NCI-H748 (cell line): ENCODE measurements around the gene MAGEA1.
"Not testable (repeated sequence)": the region's sequence is repeated elsewhere in the genome, so short reads cannot be mapped to it uniquely, and the experiment has no call there.

ENCODE experiments used
- DNase-seq: peaks from one replicate; lab custom pipeline; 2025; ENCODE audit not compliant: unreplicated experiment; lab: John Stamatoyannopoulos, UW

Gene MAGEA1, protein sequence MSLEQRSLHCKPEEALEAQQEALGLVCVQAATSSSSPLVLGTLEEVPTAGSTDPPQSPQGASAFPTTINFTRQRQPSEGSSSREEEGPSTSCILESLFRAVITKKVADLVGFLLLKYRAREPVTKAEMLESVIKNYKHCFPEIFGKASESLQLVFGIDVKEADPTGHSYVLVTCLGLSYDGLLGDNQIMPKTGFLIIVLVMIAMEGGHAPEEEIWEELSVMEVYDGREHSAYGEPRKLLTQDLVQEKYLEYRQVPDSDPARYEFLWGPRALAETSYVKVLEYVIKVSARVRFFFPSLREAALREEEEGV

DNA sequence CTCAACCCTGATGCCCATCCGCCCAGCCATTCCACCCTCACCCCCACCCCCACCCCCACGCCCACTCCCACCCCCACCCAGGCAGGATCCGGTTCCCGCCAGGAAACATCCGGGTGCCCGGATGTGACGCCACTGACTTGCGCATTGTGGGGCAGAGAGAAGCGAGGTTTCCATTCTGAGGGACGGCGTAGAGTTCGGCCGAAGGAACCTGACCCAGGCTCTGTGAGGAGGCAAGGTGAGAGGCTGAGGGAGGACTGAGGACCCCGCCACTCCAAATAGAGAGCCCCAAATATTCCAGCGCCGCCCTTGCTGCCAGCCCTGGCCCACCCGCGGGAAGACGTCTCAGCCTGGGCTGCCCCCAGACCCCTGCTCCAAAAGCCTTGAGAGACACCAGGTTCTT, at the start of gene MAGEA1:
MAGEA1 (plus strand) TSS at position 154 of the 400 bp plus-strand sequence. CDS start 3,106 bp downstream, outside the sequence.
- DNase-seq, result no peak

DNA sequence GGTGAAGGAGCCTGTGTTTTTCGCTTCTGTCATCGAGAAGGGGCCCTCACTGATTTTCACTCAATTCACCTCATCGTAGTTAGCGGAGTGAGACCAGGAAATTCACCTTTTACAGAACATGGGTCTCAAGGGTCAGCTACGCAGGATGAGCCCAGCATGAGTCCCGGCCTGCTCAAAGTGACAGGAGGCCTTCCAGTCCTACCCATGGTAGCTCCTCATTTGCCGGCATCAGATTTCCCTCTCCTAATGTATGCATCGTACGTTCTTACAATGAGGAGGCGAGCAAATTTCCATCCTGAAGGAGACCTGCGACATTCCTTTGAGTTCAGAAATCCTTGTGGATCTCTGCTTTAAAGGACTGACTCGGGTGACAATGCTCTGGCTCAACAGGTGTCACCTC, 46.2 kb upstream of the MAGEA1 start:
- DNase-seq, result not testable (repeated sequence)

DNA sequence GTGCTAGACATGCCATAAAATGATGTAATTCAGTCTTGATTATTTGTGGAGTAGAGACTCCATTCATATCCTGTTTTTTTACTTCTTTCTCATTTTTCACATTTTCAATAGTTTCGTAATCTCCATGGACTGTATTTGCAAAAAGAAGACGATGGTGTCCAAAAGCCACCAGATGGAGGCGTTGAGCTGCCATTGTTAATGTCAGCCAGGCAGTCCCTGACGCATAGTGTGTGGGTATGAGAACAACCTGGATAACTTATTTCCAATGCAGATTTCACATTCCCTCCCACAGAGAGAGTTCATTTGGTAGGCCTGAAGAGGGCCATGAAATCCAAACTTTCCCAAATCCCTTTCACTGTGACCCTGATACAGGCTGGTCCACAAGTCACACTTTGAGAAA, 40.0 kb upstream of the MAGEA1 start:
- DNase-seq, result not testable (repeated sequence)

DNA sequence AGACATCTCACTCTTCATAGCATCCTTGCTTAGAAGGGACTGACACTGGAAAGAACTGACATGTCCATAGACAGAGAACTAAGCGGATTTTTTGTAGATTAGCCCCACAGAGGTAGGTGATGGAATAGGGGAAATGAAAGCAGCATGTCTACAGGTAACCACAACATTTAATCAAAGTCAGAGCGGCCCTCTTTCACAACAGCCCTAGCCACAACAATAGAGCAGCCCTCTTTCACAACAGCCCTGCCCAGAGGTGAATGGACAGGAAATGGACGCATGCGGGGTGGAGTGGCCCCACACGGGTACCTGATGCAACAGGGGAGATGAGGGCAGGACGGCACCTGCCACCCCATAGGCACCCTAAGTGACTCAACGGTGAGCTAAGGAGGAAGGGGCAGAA, 32.8 kb upstream of the MAGEA1 start:
- DNase-seq, result not testable (repeated sequence)

DNA sequence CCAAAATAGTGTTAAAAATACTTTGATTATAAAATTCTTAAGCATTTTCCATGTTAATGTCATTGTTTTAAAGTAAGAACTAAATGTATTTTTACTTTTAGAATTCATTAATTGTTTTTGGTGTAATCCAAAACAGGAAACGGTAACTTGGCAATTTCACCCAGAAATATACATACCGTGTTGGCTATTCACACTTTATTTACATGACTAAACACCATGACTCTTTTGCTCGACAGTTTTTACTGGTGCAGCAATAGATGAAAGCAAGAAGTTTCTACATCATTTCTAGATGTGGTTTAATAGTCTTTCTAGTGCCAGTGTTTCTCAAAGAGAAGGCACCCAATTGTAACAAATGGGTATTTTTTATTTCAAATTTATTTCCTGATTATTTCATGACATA, 25.6 kb upstream of the MAGEA1 start:
- DNase-seq, result no peak

DNA sequence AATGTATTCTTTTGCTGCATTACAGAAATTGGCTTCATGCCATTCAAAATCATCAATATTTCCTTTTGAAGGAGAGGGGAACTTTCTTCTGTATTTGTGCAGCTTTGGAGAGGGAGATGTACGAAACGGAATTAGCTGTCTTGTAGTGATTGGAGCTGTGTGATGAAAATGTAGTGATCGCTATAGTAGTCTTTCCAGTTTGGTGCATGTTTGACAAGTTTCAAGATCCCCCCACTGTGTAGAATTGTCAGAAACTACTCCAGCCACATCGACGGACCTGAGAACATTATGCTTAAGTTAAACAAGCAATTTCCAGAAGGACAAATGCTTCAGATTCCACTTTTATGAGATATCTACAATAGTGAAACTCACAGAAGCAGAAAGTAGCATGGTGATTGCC, 21.6 kb upstream of the MAGEA1 start:
- no peak for DNase-seq

DNA sequence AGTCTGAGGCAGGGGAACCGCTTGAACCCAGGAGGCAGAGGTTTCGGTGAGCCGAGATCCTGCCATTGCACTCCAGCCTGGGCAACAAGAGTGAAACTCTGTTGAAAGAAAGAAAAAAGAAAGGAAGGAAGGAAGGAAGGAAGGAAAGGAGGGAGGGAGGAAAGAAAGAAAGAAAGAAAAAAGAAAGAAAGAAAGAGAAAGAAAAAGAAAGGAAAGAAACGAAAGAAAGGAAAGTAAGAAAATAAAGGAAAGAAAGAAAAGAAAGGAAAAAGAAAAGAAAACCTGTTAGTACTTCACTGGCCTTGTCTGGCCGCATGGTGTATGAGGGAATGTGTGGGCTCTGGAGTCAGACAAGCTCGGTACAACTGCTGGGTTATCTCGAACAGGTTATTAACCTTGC, 20.8 kb upstream of the MAGEA1 start:
- no peak for DNase-seq

DNA sequence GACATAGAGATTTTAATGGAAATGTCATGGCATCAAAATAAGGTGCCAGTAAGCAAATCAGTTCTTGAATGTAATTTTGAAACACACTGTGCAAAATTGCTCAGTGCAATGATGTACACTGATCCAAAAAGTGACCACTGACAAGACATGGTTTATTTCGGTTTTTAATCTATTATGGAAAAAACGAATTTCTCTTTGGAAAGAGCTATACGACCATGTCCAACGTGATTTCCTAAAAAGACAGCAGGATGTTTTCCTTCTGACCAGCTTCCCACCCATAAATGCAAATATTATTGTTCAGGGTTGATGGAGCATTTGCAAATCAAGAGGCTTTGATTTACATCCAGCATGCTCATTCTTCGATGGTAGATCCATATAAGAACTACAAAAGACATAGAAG, 17.1 kb upstream of the MAGEA1 start:
- DNase-seq, result no peak

DNA sequence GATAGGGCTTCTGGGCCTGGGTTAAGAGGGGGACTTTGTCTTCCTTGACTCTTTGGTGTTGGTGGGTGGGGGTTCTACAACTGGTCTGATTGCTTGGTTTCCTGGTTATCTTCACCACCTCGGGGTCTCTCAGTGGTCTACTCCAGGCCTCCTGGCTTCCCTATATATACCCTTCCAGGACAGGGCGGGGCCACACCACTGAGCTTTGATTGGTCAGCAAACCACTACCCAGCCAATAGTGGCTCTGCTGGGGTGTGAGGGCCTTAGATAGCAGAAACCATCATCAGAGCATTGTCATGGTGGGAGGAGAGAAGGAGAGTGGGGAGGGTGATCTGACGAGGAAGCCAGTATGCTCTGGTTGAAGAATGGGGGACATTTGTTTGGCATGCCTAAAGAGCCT, 14.4 kb upstream of the MAGEA1 start:
- no peak for DNase-seq

DNA sequence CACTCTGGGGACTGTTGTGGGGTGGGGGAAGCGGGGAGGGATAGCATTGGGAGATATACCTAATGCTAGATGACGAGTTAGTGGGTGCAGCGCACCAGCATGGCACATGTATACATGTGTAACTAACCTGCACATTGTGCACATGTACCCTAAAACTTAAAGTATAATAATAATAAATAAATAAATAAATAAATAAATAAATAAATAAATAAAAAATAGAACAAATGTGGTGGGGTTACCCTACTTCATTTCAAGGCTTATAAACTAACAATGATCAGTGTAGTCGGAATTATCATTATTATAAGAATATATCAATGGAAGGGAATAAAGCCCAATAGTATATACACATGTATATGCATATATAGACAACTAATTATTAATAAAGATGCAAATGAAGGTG, 10.7 kb upstream of the MAGEA1 start:
- DNase-seq, result not testable (repeated sequence)

DNA sequence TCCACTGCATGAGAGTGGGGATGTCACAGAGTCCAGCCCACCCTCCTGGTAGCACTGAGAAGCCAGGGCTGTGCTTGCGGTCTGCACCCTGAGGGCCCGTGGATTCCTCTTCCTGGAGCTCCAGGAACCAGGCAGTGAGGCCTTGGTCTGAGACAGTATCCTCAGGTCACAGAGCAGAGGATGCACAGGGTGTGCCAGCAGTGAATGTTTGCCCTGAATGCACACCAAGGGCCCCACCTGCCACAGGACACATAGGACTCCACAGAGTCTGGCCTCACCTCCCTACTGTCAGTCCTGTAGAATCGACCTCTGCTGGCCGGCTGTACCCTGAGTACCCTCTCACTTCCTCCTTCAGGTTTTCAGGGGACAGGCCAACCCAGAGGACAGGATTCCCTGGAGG, 2.7 kb downstream of the MAGEA1 start:
- DNase-seq, result no peak

DNA sequence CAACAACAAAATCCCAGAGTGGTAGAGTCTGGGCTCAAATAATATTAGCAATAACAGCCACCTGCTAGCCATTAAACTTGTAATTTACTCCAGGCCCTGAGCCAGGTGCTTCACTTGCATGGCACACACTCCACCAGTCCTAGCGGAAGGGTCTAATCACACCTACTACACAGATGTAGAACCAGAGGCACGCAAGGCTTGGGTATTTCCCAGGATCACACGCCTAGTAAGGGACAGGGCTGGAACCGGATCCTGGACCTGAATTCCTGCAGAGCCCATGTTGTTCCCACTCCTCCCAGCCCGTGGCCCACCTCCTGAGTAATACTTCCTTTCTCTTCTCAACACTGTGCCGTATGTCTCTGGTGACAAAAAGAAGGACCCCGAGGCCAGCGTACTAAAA, 5.7 kb downstream of the MAGEA1 start:
- DNase-seq, result no peak

DNA sequence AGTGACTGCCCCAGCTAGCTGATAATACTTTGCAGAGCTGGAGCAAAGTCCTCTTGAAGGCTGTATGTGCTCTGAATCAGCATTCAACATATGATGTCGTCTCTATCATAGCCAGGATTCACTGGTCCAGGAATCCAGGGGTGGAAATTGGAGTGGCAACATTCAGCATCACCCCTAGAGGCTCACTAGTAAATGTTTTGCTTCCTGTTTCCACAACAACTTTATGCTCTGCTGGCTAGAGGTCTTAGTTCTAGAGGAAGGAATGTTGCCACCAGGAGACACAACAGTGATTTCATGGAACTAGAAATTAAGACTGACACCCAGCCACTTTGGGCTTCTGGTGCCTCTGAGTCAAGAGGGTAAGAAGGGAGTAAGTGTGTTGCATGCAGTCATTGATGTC, 11.3 kb downstream of the MAGEA1 start:
- DNase-seq, result no peak

DNA sequence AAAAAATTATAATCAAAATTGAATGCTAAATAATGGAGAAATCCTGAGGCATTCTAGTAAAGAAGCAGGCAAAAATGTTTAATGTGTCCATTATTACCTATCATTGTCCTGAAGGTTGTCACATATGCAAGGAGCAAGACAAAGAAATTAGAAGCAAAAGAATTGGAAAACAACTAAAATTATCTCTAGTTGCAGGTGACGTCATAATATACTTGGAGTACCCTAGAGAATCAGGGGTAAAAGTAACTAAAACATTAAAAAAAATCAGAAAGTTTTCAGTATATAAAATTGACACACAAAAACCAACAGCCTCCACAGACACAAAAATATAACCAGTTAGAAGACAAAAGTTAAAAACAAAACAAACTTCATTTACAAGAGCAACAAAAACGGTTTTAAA, 21.4 kb downstream of the MAGEA1 start:
- DNase-seq, result no peak

DNA sequence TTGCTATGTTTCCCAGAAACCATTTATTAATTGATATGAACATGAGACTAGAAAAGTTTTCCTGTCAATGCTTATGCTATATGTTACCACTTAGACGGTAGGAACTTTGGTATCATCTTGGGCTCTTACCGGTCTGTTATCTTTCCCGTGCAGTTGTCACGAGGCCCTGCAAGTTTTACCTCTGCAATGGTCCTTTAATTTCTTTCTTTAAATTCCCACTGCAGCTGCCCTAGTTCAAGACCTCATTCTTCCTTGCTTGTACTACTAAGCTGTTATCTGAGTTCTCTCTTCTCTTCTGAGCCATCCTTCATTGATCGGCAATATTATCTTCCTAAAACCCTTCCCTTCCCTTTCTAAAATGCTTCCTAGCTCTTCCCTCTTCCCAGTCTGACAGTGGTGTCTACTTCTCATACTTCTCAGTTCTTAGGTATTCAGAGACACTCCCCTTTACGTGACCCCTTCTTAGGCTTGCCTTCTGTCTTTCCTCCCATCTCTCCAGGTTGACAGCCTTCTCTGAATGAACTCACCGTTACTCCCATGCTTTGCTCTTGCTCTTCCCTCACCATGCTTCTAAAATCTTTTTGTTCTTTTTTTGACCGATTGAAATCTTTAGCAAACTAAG, 27.5 kb downstream of the MAGEA1 start:
- no peak for DNase-seq

DNA sequence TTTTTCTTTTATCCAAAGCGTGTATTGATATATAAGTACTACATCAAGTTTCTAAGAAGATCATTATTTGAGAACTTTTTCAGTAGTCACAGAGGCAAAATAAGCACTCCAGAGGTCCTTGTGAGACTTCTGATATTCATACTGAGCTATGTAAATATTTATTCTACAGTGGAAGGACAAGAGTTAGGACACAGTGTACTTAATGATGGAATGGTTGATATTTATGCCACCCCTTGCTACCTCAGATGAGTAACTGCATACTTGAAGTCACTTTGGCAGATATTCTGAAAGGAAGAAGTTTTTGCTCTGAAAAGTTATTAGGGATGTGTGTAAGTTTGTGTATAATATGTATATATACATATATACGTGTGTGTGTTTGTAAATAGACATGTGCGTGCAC, 30.3 kb downstream of the MAGEA1 start:
- DNase-seq, result no peak

DNA sequence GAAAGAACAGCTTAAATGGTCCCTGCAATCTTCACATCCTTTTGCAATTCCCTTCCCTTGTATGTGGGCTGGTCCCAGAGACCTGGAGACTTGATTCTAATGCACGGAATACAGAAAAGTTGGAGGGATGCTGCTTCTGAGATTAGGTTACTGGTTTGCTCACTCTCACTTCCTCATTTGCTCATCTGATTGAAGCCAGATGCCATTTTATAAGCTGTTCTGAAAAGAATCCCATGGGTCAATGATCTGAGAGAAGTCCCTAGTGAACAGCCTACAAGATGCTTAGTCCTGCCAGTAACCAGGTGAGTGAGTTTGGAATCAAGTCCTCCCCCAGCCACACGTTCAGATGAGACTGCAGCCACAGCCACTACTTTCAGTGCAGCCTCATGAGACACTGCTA, 35.9 kb downstream of the MAGEA1 start:
- no peak for DNase-seq

DNA sequence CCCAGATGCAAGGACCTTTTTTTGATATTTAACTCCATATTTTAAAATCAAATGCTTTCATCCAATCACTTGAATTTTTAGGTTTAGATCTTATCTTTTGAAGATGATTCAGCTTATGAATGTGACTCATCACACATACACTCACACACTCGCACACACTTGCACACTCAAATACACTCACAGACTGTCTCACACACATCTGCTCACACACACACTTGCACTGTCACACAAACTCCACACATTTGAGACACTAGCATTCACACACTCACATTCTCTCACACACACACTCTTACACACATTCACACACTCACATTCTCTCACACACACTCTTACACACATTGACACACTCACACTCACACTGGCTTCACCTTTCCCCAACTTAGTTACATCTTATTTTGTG, 37.8 kb downstream of the MAGEA1 start:
- DNase-seq, result no peak

DNA sequence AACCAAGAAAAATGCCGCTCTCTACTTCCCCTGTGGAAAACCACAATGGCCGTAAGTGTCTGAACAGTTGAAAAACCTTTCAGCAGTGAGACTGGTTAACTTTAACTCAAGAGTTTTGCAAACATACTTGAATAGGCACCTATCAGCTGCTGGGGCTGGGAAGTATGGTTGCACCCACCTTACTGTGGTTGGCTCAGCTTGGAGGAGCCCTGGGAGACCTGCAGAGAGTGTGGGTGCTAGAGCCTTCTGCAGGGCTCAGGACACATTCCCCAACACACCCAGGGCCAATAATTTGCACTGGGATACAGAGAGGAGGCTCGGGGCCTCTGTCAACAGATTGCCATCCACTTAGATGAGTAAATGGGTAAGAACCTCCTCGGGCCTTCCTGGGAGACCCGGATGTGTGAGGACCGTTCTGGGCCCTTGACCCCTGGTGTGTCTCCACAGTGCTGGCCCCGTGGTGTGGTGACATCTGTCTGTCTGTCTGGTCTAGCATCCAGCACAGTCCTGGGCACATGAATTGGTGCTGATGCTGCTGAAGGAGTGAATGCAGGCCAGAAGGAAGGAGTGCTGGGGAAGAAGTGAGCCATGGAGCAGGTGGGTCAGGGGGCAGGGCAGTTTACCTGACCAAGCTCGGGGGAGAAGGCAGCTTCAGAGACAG, 46.5 kb downstream of the MAGEA1 start:
- no peak for DNase-seq

DNA sequence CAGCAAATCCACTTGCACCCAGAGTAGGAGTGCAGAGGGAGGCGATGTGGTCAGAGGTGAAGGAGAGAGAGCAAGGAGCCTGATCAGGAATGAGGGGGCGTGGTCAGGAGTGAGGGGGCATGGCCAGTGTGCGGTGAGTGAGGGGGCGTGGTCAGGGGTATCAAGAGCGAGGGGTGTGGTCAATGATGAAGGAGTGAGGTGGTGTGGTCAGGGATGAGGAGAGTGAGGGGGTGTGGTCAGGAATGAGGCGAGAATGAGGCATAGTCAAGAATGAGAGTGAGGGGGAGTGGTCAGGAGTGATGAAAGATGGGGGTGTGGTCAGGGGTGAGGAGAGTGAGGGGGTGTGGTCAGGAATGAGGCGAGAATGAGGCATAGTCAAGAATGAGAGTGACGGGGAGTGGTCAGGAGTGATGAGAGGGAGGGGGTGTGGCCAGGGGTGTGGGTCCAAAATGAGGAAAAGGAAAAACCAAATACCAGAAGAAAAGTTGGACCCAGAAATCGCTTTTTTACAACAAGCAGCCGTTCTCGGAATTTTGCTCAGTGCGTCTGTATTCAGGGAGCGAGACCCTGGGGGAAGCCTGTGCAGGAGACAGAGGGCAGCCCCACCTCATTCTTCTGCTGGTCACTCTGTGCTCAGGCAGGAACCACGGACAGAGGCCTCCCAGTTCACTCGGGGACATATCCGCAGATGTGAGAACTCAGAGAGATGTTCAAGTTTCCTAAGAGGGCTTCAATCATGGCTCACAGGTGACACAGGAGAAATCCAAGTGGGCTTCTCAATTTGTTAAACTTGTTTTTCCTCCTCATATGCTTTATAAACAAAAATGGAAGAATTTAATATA, 47.5 kb downstream of the MAGEA1 start:
- DNase-seq, result peak; percentile 48
